Panc1 (cell line): Measurements from ENCODE around the gene TAGLN2.

Experiments used
- CTCF ChIP-seq: fragments of 450-650 bp; IDR thresholded peaks from 2 replicates; pipeline ENCODE4 v1.5.1; 2017; ENCODE audit warnings: mild to moderate bottlenecking
- POLR2AphosphoS5 ChIP-seq: IDR thresholded peaks from 2 replicates; pipeline ENCODE4 v1.6.1; 2012; ENCODE audit warnings: mild to moderate bottlenecking, low read depth, low read length, moderate library complexity

GRCh38 chr1:159973350-159973940, 48.1 kb upstream of the TAGLN2 start:
- TF ChIP-seq CTCF (no peak), POLR2AphosphoS5 (no peak)
